GM12873 (cell line): ENCODE data around the gene ZNF536.

Source experiments
- TF ChIP-seq, protein P1 (sequence below): IDR thresholded peaks from 2 replicates; pipeline ENCODE4 v1.5.1; 2012; ENCODE audit warnings: low read depth, mild to moderate bottlenecking, moderate library complexity, low read length, control low read depth; ENCODE audit not compliant: insufficient read depth; ENCODE audit errors: missing control alignments

The ZNF536 gene

DNA sequence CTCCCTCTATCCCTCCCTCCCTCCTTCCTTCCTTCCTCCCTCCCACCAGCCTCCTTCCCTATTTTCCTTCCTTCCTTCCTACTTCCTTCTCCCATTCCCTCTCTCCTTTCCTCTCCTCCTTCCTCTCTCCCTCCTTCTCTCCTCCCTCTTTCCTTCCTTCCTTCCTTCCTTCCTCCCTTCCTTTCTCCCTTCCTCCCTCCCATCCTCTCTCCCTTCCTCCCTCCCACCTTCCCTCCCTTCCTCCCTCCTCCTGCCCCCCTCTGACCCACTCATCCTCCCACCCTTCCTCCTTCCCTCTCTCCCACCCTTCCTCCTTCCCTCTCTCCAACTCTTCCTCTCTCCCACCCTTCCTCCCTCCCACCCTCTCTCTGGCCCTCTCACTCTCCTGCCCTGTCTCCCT, 132.1 kb downstream of the ZNF536 start:
- TF ChIP-seq, protein P1, sequence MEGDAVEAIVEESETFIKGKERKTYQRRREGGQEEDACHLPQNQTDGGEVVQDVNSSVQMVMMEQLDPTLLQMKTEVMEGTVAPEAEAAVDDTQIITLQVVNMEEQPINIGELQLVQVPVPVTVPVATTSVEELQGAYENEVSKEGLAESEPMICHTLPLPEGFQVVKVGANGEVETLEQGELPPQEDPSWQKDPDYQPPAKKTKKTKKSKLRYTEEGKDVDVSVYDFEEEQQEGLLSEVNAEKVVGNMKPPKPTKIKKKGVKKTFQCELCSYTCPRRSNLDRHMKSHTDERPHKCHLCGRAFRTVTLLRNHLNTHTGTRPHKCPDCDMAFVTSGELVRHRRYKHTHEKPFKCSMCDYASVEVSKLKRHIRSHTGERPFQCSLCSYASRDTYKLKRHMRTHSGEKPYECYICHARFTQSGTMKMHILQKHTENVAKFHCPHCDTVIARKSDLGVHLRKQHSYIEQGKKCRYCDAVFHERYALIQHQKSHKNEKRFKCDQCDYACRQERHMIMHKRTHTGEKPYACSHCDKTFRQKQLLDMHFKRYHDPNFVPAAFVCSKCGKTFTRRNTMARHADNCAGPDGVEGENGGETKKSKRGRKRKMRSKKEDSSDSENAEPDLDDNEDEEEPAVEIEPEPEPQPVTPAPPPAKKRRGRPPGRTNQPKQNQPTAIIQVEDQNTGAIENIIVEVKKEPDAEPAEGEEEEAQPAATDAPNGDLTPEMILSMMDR = no peak

DNA sequence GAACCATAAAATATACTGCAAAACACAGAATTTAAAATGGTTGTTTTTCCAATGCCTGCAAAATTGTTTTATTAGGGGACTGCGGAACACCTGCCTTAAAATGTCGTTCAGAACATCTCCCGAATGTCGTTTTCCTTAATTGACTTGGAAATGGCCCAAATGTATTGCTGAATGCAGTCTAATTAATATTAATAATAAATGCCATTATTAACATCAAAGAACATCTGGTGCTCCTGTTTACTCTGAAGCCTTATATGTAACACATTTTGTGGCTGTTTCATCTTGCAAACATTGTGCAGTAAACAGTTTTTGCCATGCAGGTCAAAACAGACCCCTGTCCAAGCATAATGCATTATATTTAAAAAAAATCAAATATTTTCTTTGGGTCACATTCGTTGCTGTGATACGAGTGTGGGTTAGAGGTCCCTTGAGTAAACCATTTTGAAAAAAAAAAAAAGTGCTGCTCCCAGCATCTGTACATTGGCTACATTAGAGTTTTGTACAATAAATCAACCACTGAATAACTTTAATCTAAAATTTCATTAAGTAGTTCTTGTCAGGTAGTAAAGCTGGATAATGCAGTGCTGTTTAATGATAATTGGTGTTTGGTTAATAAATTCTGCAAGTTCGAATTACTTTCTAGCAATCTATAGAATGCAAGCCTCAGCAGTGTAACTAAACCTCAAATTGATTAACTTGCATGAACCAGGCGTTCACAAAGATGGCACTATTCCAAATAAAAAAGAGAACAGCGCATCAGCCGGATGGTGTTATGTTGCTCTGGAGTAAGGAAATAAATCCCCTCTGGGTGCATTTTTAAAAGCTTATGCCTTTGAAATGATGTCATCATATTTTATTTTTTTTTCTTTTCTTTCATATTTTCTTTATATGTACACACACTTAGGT, 140.2 kb downstream of the ZNF536 start:
- TF ChIP-seq, protein P1 = no peak

DNA sequence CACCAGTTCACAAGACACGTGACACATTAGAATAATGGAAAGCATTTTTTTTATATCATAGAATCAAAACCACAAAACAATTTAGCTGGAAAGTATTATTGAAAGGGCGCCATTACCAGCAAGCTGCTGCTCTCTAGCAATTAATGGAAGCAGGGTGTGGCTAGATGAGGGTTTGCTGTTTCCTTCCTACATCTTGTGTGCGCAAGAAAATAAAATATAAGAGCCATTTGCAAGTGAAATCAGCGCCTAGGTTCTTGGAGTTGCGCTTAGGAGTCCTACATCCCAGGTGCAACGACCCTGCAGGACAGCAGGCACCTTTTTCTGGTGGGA, 140.9 kb downstream of the ZNF536 start:
- TF ChIP-seq, protein P1 = no peak

DNA sequence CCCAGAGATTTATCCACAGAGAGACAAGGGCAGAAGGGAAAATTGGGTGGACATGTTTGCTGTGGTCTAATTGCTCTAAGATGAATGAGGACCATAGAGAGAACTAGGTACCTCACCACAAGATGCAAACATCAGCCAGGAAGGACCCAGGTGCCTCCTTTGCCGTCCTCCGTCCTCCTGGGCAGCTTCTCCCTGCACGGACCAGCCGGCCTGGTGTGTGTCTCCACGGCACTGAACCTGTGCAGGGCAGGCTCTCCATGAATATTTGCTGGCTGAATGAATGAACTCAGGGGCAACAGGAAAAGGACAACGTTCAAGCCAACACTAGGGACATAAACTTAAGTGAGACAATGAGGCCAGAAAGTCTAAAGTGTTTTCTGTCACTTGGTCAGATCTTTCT, 143.9 kb downstream of the ZNF536 start:
- TF ChIP-seq, protein P1 = no peak

DNA sequence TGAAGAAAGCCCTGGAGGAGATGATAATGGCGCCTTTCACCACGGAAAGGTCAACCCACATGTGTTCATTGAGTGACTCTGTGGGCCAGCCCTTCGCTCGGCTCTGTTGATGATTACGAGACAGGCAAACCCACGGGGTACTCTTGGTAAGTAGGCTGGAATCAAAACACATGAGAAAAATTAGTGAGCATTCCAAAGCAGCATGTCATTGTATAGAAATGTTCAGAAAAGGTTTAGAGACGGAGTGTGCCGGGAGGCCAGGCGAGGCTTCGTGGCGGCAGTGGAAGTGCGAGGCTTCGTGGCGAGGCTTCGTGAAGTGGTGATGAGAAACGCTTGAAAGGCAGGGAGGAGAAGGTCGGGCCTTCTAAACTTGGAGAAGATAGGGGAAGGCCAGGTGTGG, 144.3 kb downstream of the ZNF536 start:
- TF ChIP-seq, protein P1 = no peak

DNA sequence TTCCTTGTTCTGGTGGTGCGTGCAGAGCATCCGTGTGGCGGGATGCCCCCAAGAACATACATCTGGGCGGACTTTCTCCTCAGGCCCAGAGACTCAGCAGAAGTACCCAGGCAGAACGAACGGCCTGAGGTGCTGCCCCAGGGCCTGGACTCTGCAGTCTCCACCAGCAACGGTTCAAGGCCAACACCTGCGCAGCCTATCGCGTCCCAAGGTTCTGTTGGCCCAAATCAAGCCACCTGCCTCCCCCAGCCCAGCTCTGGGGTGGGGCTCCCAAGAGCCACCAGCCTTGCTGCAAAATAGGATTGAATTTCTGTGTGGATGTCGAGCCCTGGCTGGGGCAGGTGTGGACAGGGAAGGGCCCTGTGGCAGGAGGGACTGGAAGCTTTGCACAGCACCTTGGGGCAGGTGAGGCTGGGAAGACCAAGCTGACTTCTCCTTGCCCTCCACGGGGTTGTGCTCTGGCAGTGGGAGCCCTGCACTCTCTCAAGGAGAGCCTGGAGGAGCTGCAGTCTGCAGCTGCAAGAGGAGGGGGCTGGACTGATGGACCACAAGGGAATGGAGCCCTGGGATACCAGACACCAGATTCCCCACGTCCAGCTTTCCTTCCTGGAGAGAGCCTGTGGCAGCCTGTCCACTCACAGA, 146.9 kb downstream of the ZNF536 start:
- TF ChIP-seq, protein P1 = no peak

DNA sequence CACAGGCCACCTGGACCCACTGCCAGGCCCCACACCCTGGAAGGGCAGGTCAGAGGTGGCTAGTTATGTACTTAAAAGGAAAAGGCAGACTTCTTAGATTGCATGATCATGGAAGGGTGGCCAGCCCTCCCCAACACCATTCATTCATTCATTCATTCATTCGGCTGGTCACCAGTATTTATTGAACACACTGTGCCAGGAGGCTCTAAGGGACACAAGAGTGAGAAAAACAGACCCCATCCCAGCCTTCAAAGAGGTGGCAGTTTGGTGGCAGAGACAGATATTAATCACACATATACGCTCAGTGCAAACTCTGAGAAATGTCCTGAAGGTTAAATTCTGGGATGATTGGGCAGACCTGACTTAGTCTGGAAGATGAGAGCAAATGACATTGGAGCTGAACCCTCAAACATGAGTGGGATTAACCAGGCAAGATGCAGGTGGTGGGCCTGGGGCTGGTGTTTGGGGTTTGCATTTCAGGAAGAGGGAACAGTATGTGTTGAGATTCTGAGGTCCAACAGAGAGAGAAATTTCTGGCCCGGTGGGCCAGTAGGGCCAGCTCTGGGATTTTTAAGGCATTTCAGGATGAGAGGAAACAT, 147.5 kb downstream of the ZNF536 start:
- TF ChIP-seq, protein P1 = no peak
